ENCODE data around the gene ARHGEF19.

The ARHGEF19 gene

DNA sequence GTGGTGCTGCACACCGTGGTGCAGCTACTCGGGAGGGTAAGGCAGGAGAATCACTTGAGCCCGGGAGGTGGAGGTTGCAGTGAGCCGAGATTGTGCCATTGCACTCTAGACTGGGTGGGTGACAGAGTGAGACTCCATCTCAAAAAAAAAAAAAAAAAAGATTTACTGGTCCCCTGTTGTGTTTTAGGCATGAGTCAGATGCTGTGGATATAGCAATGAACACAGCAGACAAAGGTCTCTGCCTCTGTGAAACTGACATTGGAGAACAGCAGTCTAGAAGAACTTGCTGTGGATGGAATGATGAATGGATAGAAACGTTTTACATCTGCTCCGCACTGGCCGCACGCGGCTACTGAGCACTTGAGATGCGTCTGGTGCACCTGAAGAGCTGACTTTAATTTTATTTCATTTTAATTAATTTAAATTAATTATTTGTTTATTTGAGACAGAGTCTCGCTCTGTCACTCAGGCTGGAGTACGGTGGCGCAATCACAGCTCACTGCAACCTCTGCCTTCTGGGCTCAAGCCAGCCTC is 32.1 kb downstream of the ARHGEF19 start:
- H3K36me3 Mint-ChIP-seq: no peaks in the 10 kb centered on the region
- DNase-seq (ENCODE audit: low spot score in 2 of 2) (no peak), ATAC-seq (ENCODE audit: low read depth) (no peak)
- no peak overlapping the region for H3K27ac Mint-ChIP-seq
- no peaks in the 10 kb centered on the region for H3K9me3 Mint-ChIP-seq
- no peaks in the 10 kb centered on the region for H3K4me1 Mint-ChIP-seq
- H3K4me3 Mint-ChIP-seq: no peak overlapping the region
- H3K27me3 Mint-ChIP-seq: peaks cover 21% of the 10 kb centered on the region

DNA sequence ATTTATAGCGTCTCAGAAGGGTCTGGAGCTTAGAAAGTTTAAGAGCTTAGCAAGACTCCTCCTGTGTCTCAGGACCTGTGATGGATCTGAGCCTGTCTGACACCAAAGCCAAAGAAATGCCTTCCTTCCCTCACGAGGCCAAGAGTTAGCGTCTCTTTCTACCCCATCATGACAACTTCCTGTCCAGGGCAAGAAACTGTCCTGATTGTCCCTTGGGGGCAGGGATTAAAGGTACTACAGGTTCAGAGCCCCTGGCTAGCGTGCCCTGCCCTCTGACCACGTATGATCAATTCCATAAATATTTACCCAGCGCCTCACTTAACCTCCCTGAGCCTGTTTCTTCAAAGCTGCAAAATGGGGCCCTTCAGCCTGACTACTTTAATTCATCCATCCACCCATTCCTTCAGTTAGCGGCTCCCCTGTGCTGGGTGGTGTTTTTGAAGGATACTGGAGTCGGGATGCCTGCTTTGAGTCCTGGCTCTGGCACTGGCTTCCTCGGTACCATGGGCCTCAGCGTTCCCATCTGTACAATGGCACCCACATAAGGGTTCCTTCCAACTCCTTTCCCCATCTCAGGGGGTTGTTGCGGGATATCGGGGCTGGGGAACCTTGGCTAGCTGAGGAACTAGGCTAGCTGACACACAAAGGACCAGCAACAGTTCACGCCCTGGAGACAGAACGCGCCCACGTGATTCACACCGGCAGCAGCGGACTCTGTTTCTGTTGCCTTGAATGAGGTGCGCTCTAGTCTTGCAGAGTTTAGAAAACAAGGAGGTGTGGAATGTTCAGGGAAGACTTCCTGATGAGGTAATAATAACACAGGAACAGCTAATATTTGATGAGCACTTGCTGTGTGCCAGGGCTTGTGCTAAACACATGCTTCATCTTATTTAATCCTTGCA is 33.6 kb downstream of the ARHGEF19 start:
- Mint-ChIP-seq H3K4me1 (no peaks in the 10 kb centered on the region), H3K27me3 (peaks cover 24% of the 10 kb centered on the region), H3K27ac (no peak overlapping the region), H3K36me3 (no peaks in the 10 kb centered on the region), H3K4me3 (no peak overlapping the region), H3K9me3 (no peaks in the 10 kb centered on the region)
- no peak for DNase-seq (ENCODE audit: low spot score in 2 of 2)
- no peak for ATAC-seq (ENCODE audit: low read depth)

DNA sequence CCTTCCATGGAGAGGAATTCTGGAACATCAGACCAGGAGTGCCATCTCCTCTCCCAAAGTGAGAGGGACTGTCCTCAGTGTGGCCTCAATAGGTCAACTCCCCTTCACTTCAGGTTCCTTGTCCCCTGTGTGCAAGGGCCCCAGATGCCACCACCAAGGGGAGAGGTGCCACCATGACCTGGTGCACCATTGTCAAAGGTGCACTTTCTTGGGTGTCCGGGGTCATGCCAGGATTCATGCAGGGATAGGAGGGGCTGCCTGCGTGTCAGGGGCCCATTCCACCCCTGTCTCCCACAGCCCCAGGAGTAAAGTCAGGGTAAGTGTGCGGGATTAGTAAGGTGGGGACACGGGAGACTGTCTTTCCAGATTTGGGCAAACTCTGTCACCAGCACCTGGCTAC is 35.1 kb downstream of the ARHGEF19 start:
- no peak for DNase-seq (ENCODE audit: low spot score in 2 of 2)
- H3K4me1 Mint-ChIP-seq: no peaks in the 10 kb centered on the region
- H3K27ac Mint-ChIP-seq: no peak overlapping the region
- no peak for ATAC-seq (ENCODE audit: low read depth)
- peaks cover 26% of the 10 kb centered on the region for H3K27me3 Mint-ChIP-seq
- H3K36me3 Mint-ChIP-seq: no peaks in the 10 kb centered on the region
- H3K9me3 Mint-ChIP-seq: no peaks in the 10 kb centered on the region
- H3K4me3 Mint-ChIP-seq: no peak overlapping the region

DNA sequence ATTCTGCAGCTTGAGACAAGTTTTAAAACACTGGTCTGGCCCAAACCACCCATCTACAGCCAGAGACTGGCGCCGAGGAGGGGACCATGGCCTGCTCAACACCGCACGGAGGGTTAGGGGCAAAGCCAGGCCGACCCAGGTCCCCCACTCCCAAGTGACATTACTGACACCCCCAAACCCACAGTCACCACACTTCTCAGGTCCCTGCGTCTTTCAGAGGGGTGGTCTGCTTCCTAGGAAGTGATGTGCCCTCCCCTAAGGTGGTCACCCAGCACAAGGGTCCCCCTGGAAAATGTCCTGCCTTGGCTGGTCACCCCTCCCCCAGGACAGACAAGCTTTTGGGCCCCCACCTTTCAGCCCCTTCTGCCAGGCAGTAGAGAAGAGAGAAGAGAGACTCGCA is 35.8 kb downstream of the ARHGEF19 start:
- H3K4me3 Mint-ChIP-seq: no peak overlapping the region
- H3K36me3 Mint-ChIP-seq: no peaks in the 10 kb centered on the region
- no peaks in the 10 kb centered on the region for H3K9me3 Mint-ChIP-seq

DNA sequence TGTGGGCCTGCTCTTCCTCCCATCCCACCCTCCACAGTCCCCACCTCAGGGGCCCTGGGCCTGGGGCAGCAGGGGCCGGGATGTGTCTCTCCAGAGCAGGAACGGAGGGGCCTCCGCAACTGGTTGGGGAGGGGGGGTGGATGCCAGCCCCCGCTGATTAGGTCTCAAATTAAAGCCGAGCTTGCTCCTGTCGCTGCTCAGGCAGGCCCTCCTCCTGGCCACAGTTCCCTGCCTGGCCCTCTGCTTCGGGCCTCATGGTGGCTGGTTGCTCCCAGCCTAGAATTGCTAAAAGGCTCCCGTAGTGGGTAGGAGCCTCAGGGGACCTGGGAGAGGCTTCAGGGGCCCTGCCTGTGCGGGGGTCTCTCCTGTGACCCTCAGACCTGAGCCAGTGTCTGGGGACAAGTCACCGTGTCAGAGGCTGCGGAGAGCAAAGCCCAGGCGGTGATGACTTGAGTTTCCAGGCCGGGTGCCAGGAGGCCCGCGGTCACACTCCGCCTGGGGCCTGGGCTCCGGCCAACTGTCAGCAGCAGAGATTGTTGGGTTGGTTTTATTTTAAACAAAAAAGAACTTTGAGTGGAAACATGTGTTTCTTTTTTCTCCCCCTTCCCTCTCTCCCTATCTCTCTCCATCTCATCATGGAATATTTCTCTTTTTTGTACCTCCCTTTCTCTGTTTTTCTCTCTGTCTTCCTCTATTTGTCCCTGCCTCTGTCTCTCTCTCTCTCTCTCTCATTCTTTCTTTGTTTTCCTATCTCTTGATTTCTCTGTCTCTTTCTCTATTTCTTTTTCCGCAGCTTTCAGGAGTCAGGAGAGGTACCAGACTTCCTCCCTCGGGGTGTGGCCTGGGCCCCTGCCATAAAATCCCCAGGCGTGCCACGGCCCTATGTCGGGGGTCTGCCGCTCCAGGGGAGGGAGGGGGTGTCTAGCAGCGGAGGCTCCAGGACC is 36.6 kb downstream of the ARHGEF19 start:
- no peaks in the 10 kb centered on the region for H3K36me3 Mint-ChIP-seq
- ATAC-seq (ENCODE audit: low read depth) (no peak), DNase-seq (ENCODE audit: low spot score in 2 of 2) (no peak)
- H3K27ac Mint-ChIP-seq: no peak overlapping the region
- no peak overlapping the region for H3K4me3 Mint-ChIP-seq
- peaks cover 27% of the 10 kb centered on the region for H3K27me3 Mint-ChIP-seq
- H3K4me1 Mint-ChIP-seq: no peaks in the 10 kb centered on the region
- H3K9me3 Mint-ChIP-seq: no peaks in the 10 kb centered on the region

More for the DNA sequence above, 35.8 kb downstream of the ARHGEF19 start:
- H3K27ac Mint-ChIP-seq: no peak overlapping the region
- H3K27me3 Mint-ChIP-seq: peaks cover 25% of the 10 kb centered on the region
- H3K4me1 Mint-ChIP-seq: no peaks in the 10 kb centered on the region
- ATAC-seq (ENCODE audit: low read depth) (no peak), DNase-seq (ENCODE audit: low spot score in 2 of 2) (no peak)

DNA sequence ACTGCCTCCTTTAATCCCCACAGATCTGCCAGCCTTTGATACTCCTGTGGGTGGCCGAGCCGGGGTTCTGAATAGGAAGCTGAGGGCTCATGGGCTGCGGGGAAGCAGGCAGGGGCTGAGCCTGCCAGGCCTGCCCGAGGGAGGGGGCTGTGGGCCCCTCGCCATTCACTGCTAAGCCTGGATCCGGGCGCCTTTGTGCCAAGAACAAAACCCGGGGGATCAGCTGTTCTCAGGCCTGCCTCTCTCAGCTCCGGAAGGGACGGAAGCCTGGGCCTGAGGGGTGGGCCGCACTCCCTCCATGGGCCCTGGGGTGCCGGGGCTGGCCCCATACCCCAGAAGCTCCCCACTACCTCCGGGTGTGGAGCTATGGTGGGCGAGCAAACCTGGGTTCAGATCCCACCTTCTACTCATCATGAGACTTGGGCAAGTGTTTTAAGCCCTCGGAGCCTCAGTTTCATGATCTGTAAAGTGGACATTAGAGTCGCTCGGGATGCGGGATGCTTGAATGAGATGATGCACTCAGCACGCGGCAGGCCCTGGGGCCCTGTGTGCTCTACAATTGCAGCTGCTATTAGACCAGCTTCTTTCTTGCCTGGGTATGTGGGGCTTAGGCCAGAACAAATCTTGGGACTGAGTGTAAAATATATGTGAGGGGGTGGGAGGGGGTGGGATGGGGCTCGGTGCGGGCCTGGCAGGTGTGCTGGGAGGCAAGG is 37.4 kb downstream of the ARHGEF19 start:
- DNase-seq (ENCODE audit: low spot score in 2 of 2) (no peak), ATAC-seq (ENCODE audit: low read depth) (no peak)
- Mint-ChIP-seq H3K4me1 (no peaks in the 10 kb centered on the region), H3K4me3 (no peak overlapping the region), H3K27me3 (peaks cover 28% of the 10 kb centered on the region), H3K27ac (no peak overlapping the region), H3K36me3 (no peaks in the 10 kb centered on the region), H3K9me3 (no peaks in the 10 kb centered on the region)

DNA sequence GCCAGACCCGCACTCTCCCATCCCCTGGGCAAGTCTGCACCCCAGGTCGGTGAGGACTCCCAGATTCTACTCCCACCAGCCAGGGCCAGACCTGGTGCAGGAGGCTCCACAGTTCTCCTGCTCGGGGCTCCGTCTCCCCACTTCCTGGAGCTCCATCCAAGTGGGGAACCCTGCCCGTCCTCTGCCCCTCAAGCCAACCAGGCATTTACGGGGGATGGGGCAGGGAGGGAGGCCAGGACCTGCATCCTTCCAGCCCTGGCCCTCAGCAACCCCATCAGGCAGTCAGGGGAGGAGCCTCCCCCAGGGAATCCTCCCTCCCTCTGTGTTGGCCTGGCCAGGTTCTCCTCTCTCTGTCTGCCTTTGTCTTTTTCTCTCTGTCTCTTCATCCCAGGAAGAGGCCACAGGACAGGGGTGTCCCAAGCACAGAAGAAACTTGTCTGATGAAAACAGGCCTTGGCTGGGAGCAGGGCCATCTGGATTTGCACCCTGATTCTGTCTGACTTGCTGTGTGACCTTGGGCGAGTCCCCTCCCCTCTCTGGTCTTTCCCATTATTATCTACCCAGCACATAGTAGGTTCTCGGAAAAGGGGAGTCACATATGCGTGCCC is 38.1 kb downstream of the ARHGEF19 start:
- Mint-ChIP-seq H3K4me3 (no peak overlapping the region), H3K9me3 (no peaks in the 10 kb centered on the region), H3K36me3 (no peaks in the 10 kb centered on the region), H3K27ac (no peak overlapping the region), H3K4me1 (no peaks in the 10 kb centered on the region), H3K27me3 (peaks cover 28% of the 10 kb centered on the region)
- no peak for DNase-seq (ENCODE audit: low spot score in 2 of 2)
- no peak for ATAC-seq (ENCODE audit: low read depth)

DNA sequence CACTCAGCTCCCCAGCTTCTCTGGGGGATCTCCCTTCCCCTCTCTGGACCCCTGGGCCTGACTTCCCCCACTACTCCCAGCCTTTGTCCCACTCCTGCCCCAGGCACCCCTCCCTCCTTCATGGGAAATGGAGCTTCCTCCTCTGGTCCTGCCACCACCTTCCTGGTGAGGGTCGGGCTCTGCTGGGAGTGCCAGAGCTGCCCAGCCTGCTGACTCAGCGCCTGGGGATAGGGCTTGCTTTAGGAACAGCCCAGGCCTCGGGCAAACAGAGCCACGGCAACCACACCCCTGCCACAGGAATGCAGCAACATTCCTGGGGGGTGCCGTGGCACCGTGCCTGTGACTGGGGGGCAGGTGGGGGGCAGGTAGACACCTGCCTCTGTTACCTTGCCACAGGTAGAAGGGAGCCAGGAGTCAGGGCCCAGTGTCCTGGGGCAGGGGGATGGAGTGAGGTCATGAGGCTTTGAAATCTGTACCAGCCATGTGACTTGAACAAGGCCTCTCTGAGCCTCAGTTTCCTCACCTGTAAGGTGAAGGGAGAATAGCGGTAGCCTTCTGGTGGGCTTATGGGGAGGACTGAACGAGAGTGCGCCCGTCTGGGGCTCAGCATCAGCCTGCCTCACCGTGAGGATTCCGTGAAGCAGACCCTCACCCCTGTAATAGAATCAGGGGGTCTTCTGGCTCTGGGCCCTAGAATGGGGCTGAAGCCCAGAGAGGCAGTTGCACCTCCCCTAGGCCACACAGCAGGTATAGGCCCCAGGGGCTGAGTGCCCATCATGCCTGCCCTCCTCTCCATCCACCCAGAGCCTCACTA is 38.8 kb downstream of the ARHGEF19 start:
- Mint-ChIP-seq H3K4me3 (no peak overlapping the region), H3K27me3 (peaks cover 25% of the 10 kb centered on the region), H3K4me1 (peaks cover 6% of the 10 kb centered on the region), H3K36me3 (no peaks in the 10 kb centered on the region), H3K9me3 (no peaks in the 10 kb centered on the region), H3K27ac (no peak overlapping the region)
- ATAC-seq (ENCODE audit: low read depth) (no peak), DNase-seq (ENCODE audit: low spot score in 2 of 2) (no peak)

DNA sequence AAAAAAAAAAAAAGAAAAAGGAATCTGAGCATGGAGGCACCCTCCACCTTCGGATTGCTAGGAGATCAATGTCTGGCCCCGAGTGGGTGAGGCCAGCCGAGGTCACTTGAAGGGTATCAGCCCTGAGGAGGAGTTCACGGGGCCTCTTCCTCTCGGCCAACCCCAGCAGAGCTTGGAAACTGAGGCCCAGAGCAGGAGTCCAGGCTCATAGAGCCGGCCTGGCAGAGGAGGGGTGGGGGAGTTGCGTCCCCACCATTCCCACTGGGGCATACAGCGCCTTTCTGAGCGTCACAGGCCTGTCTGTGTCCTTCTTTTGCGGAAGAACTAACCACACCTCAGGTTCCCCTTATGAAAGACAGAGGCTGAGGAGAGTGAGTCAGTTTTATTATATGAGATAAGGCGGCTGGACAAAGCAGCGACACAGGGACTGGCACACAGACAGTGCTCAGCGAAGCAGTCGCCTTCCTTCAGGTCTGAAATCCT is 39.4 kb downstream of the ARHGEF19 start:
- ATAC-seq (ENCODE audit: low read depth): peak; percentile 41
- Mint-ChIP-seq H3K4me3 (no peak overlapping the region), H3K36me3 (no peaks in the 10 kb centered on the region), H3K9me3 (no peaks in the 10 kb centered on the region), H3K27ac (no peak overlapping the region), H3K4me1 (peaks cover 10% of the 10 kb centered on the region), H3K27me3 (peaks cover 21% of the 10 kb centered on the region)
- DNase-seq (ENCODE audit: low spot score in 2 of 2): no peak

DNA sequence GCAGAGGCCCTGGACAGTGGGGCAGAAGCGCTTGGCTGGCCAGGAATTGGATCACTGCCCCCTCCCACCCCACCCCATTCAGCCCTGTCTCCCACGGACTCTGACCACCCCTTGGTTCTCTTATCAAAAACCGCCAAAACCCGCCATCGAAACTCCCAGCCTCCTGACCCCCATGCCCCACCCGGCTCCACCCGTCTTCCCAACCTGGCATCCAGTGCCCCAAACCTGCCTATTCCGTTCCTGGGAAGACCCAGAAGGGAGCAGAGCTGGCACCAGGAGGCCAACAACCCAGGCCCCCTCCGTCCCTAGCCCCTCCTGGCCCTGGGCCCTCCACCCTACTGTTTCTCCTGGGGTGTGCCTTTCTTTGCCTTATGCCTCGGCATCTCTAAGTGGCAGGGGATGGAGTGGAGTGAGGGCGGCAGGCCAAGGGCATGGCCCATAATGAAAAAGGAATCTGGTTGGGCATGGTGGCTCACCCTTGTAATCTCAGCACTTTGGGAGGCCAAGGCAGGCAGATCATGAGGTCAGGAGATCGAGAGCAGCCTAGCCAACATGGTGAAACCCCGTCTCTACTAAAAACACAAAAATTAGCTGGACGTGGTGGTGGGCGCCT is 40.1 kb downstream of the ARHGEF19 start:
- DNase-seq (ENCODE audit: low spot score in 2 of 2) (no peak), ATAC-seq (ENCODE audit: low read depth) (no peak)
- Mint-ChIP-seq H3K4me3 (no peak overlapping the region), H3K27me3 (peaks cover 17% of the 10 kb centered on the region), H3K27ac (no peak overlapping the region), H3K9me3 (no peaks in the 10 kb centered on the region), H3K36me3 (no peaks in the 10 kb centered on the region), H3K4me1 (peaks cover 13% of the 10 kb centered on the region)

DNA sequence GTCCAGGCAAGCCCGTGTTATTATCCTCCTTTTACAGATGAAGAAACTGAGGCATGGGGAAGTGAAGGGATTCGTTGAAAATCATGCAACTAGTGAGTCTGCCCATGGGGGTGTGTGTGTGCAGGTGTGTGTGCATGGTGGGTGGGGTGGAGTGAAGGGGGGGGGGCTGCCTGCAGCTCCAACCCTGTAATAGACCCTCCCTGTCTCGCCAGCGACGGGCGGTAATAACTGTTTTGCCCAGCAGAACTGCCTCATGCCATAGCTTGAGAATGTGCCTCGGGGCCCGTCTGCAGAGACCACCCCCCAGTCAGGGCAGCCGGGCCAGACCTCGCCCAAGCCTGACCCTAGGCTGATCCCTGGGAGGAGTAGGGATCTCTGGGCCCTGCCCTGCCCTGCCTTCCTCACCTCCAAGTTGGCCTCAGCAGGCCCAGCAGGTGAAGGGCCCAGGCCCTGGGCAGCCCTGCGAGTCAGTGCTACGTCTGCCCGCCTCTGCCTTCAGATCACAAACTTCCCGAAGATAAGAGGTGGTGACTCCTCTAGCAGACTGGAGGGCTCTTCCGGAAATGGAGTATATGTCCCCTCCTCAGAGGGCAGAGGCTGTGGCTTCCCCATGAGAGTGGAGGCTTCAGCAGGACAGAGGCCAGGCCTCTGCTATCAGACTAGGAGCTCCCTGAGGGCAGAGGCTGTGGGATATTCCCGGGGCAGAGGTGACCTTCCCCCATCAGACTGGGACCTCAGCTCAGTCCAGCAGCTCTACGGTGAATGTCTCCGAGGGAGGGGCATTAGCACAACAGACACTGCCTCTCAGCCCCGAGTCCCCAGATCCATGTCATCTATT is 40.9 kb downstream of the ARHGEF19 start:
- Mint-ChIP-seq H3K4me1 (peaks cover 15% of the 10 kb centered on the region), H3K9me3 (no peaks in the 10 kb centered on the region), H3K36me3 (no peaks in the 10 kb centered on the region), H3K27me3 (peaks cover 14% of the 10 kb centered on the region), H3K27ac (no peak overlapping the region), H3K4me3 (no peak overlapping the region)
- no peak for ATAC-seq (ENCODE audit: low read depth)
- no peak for DNase-seq (ENCODE audit: low spot score in 2 of 2)

DNA sequence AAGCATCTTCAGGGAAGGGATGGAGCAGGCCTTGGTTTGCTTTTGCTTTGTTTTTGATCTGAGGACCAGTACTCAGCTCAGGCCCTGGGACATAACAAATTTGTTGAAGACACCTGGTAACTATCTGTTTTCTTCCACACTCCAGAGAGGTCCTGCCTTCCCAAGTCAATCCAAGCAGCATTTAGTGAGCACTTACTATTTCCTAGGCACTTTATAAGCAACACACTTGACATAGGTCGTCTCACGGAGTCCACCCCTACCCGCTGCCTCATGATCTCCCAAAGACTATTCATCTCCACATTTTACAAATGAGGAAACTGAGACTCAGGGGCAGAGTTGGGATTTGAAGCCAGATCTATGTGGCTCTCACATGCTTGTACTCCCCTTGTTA is 42.2 kb downstream of the ARHGEF19 start:
- no peak overlapping the region for H3K27ac Mint-ChIP-seq
- DNase-seq (ENCODE audit: low spot score in 2 of 2) (no peak), ATAC-seq (ENCODE audit: low read depth) (no peak)
- no peaks in the 10 kb centered on the region for H3K9me3 Mint-ChIP-seq
- H3K4me1 Mint-ChIP-seq: peaks cover 21% of the 10 kb centered on the region
- no peak overlapping the region for H3K4me3 Mint-ChIP-seq
- peaks cover 8% of the 10 kb centered on the region for H3K27me3 Mint-ChIP-seq
- H3K36me3 Mint-ChIP-seq: no peaks in the 10 kb centered on the region
